Measurements from ENCODE around the gene COL4A5.

DNA sequence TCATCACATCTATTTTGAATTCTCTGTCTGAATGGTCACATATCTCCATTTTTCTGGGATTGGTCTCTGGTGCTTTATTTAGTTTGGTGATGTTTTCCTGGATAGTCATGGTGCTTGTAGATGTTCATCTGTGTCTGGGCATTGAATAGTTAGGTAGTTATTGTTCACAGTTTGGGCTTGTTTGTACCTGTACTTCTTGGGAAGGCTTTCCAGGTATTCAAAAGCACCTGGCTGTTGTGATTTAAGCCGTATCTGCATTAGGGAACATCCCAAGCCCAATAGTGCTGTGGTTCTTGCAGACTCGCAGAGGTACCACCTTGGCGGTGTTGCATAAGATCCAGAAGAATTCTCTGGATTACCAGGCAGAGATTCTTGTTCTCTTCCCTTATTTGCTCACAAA, 44.6 kb downstream of the COL4A5 start:
- no peak for TF ChIP-seq CTCF (IDR thresholded peaks at IDR 0.05)
- no peak for TF ChIP-seq SIN3A (IDR thresholded peaks at IDR 0.05; ENCODE audit: borderline replicate concordance, insufficient read depth, low read depth, low read length)
